GM12891 (cell line): Measurements from ENCODE around the gene KCTD16.

ENCODE experiments used
- PAX5 ChIP-seq: IDR thresholded peaks from 2 replicates; pipeline ENCODE4 v1.6.1; 2011; ENCODE audit warnings: low read length, moderate library complexity, mild to moderate bottlenecking; ENCODE audit not compliant: insufficient read depth, severe bottlenecking
- POLR2A ChIP-seq: IDR thresholded peaks from 2 replicates; pipeline ENCODE4 v1.6.1; 2011; ENCODE audit warnings: low read depth, low read length, control low read depth
- POLR2AphosphoS5 ChIP-seq: IDR thresholded peaks from 2 replicates; pipeline ENCODE4 v1.6.1; 2011; ENCODE audit warnings: low read depth, low read length, control low read depth
- POU2F2 ChIP-seq: IDR thresholded peaks from 2 replicates; pipeline ENCODE4 v1.6.1; 2011; ENCODE audit warnings: low read depth, mild to moderate bottlenecking, control low read depth, low read length, moderate library complexity
- SPI1 ChIP-seq: IDR thresholded peaks from 2 replicates; pipeline ENCODE4 v1.6.1; 2011; ENCODE audit warnings: low read depth, low read length, control low read depth
- TAF1 ChIP-seq: IDR thresholded peaks from 2 replicates; pipeline ENCODE4 v1.6.1; 2011; ENCODE audit warnings: low read depth, low read length, control low read depth

GRCh38 chr5:144249755-144250464 lies 79.2 kb downstream of the KCTD16 start:
- TF ChIP-seq POLR2AphosphoS5: no peak
- TF ChIP-seq POLR2A: no peak
- TF ChIP-seq PAX5: no peak
- TF ChIP-seq SPI1: no peak
- no peak for TF ChIP-seq TAF1
- no peak for TF ChIP-seq POU2F2
